Measurements from ENCODE around the gene SOX6.

GRCh38 chr11:16239141-16240105, 116.9 kb downstream of the SOX6 start:
- TF ChIP-seq POLR2A (IDR thresholded peaks at IDR 0.05; ENCODE audit: low read depth, low read length) (no peak), TAF1 (IDR thresholded peaks at IDR 0.05; ENCODE audit: low read depth, low read length) (no peak), POLR2AphosphoS5 (IDR thresholded peaks at IDR 0.05; ENCODE audit: low read depth, low read length) (no peak)

All from GM12891 (cell line).